ENCODE results near the gene CFAP58. TPM values are rescaled to one million over a fixed set of nuclear protein-coding genes. Genes with fewer than 3 reads are reported as not detected.
A peak's percentile ranks its signal among the peaks of the same experiment; 100 is the strongest.

Gene CFAP58
- polyA plus RNA-seq, 4 donors: 0.07 to 0.27 (median 0.12) TPM; not detected in 1

DNA sequence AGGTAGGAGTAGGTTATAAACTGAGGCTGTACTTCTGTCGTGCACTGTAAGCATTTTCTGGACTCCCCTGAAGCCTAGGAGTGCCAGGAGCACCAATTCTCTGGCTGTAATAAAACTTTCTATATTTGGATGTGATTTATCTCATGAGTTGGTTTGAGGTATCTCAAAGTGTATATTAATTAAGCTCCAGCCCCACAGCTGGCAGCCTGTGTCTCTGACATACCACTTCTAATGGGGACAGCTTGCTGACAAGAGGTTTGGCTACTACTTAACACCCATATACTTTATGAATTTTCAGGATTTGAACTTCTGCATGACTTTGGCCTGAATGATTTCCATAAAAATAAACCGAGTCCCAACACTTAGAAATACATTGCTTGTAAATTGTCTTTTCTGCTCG, 35.2 kb downstream of the CFAP58 start:
- no peaks in the 10 kb centered on the region for H3K4me1 ChIP-seq (ENCODE audit: control insufficient read depth in 3 of 3, insufficient read depth in 2 of 3, low read depth in 1 of 3, low read length in 2 of 3)
- no peaks in the 10 kb centered on the region for H3K9me3 ChIP-seq (ENCODE audit: control insufficient read depth in 2 of 2, insufficient read depth in 1 of 2, low read depth in 1 of 2, low read length in 1 of 2)
- no peak overlapping the region for H3K4me3 ChIP-seq (ENCODE audit: low read depth in 1 of 3, low read length in 3 of 3)
- no peaks in the 10 kb centered on the region for H3K36me3 ChIP-seq (ENCODE audit: control insufficient read depth in 3 of 3, insufficient read depth in 2 of 3, low read depth in 1 of 3, low read length in 3 of 3)
- peaks cover 0 to 5% (median 0%) of the 10 kb centered on the region in 3 donors for H3K27me3 ChIP-seq (ENCODE audit: control insufficient read depth in 3 of 3, insufficient read depth in 3 of 3, low read length in 3 of 3)
- no peak for FAIRE-seq
- whole genome bisulfite sequencing, 3 donors: 52 to 73% (median 54%) methylated on average over 3 of the region's 3 CpGs
- no peak for DNase-seq
- H3K27ac ChIP-seq (ENCODE audit: low read depth in 1 of 3, low read length in 2 of 3): no peak overlapping the region

DNA sequence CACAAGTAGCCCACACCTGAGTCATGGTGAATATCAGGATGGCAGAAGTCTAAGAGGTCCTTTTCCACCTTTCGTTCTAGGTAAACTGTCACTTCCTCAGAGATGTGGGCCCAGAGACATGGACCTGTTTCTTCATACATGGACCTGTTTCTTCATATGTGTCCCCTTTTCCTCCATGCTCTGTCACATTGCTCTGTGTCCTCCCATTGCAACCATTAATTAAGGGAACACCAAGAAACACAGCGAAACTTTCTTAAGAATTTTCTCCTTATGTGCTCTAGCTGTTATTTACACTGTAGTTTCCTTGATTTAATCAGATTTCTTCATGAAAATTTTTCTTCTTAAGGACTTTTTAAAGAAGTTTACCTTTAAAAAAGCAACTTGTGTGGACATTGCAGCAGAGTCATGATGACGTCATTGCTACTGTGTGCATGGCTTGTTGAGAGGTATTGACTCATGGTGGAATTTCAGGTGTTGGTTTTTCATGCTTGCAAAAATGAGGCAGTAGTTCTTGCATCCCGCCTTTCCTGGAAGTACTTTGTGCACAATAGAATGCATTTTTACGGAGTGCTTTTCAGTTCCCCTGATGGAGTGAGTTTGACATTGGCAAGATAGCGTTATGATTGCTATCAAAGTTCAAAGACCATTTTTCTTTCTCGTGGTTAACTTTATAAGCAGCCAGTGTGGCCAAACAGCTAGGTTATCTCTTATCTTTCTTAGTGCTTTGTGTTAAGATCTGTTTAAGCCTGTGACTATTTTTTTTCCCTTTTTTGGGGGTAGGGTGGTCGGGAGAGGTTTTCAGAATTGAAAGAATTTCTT, 37.7 kb downstream of the CFAP58 start:
- DNase-seq (peak in 1 of 2 donors; percentile 16), FAIRE-seq (no peak)
- H3K36me3 ChIP-seq (ENCODE audit: control insufficient read depth in 3 of 3, insufficient read depth in 2 of 3, low read depth in 1 of 3, low read length in 3 of 3): no peaks in the 10 kb centered on the region
- no peaks in the 10 kb centered on the region for H3K4me1 ChIP-seq (ENCODE audit: control insufficient read depth in 3 of 3, insufficient read depth in 2 of 3, low read depth in 1 of 3, low read length in 2 of 3)
- H3K27me3 ChIP-seq (ENCODE audit: control insufficient read depth in 3 of 3, insufficient read depth in 3 of 3, low read length in 3 of 3): no peaks in the 10 kb centered on the region
- no peaks in the 10 kb centered on the region for H3K9me3 ChIP-seq (ENCODE audit: control insufficient read depth in 2 of 2, insufficient read depth in 1 of 2, low read depth in 1 of 2, low read length in 1 of 2)
- no peak overlapping the region for H3K4me3 ChIP-seq (ENCODE audit: low read depth in 1 of 3, low read length in 3 of 3)
- WGBS, 3 donors: 26 to 51% (median 34%) methylated on average over 8 of the region's 8 CpGs
- no peak overlapping the region for H3K27ac ChIP-seq (ENCODE audit: low read depth in 1 of 3, low read length in 2 of 3)

DNA sequence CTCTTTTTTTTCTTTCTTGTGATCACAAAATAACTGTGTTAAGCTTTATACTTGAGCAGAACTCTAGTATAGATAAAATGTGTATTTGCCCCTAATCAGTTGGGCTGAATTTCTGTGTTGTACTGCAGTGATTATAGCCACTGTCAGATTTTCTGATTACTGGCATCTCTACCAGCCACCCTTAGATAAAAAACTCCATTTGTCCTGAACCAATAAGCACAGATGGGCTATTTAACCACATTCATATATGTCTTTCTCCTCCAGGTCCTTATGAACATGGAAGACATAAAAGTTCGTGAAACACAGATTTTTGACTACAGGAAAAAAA, 38.3 kb downstream of the CFAP58 start:
- DNase-seq: no peak
- no peak overlapping the region for H3K4me3 ChIP-seq (ENCODE audit: low read depth in 1 of 3, low read length in 3 of 3)
- H3K27ac ChIP-seq (ENCODE audit: low read depth in 1 of 3, low read length in 2 of 3): no peak overlapping the region
- H3K36me3 ChIP-seq (ENCODE audit: control insufficient read depth in 3 of 3, insufficient read depth in 2 of 3, low read depth in 1 of 3, low read length in 3 of 3): no peaks in the 10 kb centered on the region
- no peaks in the 10 kb centered on the region for H3K4me1 ChIP-seq (ENCODE audit: control insufficient read depth in 3 of 3, insufficient read depth in 2 of 3, low read depth in 1 of 3, low read length in 2 of 3)
- H3K27me3 ChIP-seq (ENCODE audit: control insufficient read depth in 3 of 3, insufficient read depth in 3 of 3, low read length in 3 of 3): no peaks in the 10 kb centered on the region
- no peaks in the 10 kb centered on the region for H3K9me3 ChIP-seq (ENCODE audit: control insufficient read depth in 2 of 2, insufficient read depth in 1 of 2, low read depth in 1 of 2, low read length in 1 of 2)
- no peak for FAIRE-seq
- WGBS, 3 donors: 46 to 66% (median 46%) methylated on average over 1 of the region's 1 CpG

DNA sequence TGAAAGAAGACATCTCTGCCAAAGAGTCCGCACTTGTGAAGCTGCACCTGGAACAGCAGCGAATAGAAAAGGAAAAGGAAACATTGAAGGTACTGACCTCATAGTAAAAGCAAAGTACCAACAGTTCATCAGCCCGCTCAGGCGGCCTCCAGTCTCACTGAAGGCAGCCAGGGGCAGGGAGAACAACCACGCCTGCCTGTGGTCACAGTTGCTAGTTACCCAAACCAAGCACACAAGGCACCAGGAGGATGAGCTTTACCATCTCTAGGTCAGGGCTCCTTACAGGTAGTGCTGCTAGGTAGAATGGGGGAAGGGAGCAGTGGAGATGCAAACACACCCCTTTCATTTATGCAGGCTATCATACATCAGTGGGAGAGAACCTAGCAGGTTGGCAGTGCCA, 39.8 kb downstream of the CFAP58 start:
- DNase-seq (no peak), FAIRE-seq (no peak)
- Histone ChIP-seq H3K4me1 (ENCODE audit: control insufficient read depth in 3 of 3, insufficient read depth in 2 of 3, low read depth in 1 of 3, low read length in 2 of 3) (no peaks in the 10 kb centered on the region), H3K36me3 (ENCODE audit: control insufficient read depth in 3 of 3, insufficient read depth in 2 of 3, low read depth in 1 of 3, low read length in 3 of 3) (no peaks in the 10 kb centered on the region), H3K27ac (ENCODE audit: low read depth in 1 of 3, low read length in 2 of 3) (no peak overlapping the region), H3K4me3 (ENCODE audit: low read depth in 1 of 3, low read length in 3 of 3) (no peak overlapping the region), H3K27me3 (ENCODE audit: control insufficient read depth in 3 of 3, insufficient read depth in 3 of 3, low read length in 3 of 3) (peaks cover 0 to 4% (median 3%) of the 10 kb centered on the region in 3 donors), H3K9me3 (ENCODE audit: control insufficient read depth in 2 of 2, insufficient read depth in 1 of 2, low read depth in 1 of 2, low read length in 1 of 2) (no peaks in the 10 kb centered on the region)
- WGBS, 3 donors: 84 to 88% (median 86%) methylated on average over 5 of the region's 5 CpGs

DNA sequence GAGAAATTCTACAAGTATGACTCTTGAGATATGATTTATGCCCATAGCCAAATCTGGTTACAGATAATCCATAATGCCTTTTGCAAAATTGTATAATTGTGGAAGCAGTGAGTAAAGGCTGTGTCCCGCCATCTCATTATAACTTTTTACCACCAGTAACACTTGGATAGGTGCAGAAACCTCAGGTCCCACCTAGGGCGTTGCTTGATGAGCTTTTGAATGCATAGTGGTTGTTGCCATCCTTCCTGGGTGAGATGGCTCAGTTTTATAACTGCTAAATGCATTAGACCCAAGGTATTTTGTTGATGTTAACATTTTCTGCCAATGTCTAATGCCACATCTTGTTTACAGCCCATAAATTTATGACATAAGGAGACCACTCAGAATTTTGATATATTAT, 42.9 kb downstream of the CFAP58 start:
- Histone ChIP-seq H3K9me3 (ENCODE audit: control insufficient read depth in 2 of 2, insufficient read depth in 1 of 2, low read depth in 1 of 2, low read length in 1 of 2) (no peaks in the 10 kb centered on the region), H3K4me1 (ENCODE audit: control insufficient read depth in 3 of 3, insufficient read depth in 2 of 3, low read depth in 1 of 3, low read length in 2 of 3) (no peaks in the 10 kb centered on the region), H3K27me3 (ENCODE audit: control insufficient read depth in 3 of 3, insufficient read depth in 3 of 3, low read length in 3 of 3) (peaks cover 0 to 6% (median 4%) of the 10 kb centered on the region in 3 donors), H3K36me3 (ENCODE audit: control insufficient read depth in 3 of 3, insufficient read depth in 2 of 3, low read depth in 1 of 3, low read length in 3 of 3) (no peaks in the 10 kb centered on the region), H3K4me3 (ENCODE audit: low read depth in 1 of 3, low read length in 3 of 3) (no peak overlapping the region), H3K27ac (ENCODE audit: low read depth in 1 of 3, low read length in 2 of 3) (no peak overlapping the region)
- FAIRE-seq (no peak), DNase-seq (no peak)
- WGBS, 3 donors: 53 to 79% (median 59%) methylated on average over 2 of the region's 2 CpGs

DNA sequence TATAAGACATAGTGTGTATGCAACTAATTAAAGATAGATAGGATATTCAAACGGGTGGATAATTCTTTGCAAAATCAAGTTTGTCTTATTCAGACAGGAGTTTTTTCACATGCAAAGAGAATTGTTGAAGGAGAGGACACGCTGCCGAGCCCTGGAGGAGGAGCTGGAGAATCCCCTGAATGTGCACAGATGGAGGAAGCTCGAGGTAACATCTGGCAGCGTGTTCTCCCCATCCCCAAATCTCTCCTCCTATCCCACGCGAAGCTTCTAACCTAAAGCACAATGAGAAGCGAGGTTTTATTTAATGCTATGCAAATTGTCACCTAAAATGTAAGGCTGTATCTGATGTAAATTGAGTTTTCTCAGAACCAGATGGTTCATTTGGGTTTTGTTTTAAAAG, 50.0 kb downstream of the CFAP58 start:
- peaks cover 0 to 3% (median 2%) of the 10 kb centered on the region in 3 donors for H3K27me3 ChIP-seq (ENCODE audit: control insufficient read depth in 3 of 3, insufficient read depth in 3 of 3, low read length in 3 of 3)
- no peak for DNase-seq
- no peaks in the 10 kb centered on the region for H3K9me3 ChIP-seq (ENCODE audit: control insufficient read depth in 2 of 2, insufficient read depth in 1 of 2, low read depth in 1 of 2, low read length in 1 of 2)
- no peaks in the 10 kb centered on the region for H3K4me1 ChIP-seq (ENCODE audit: control insufficient read depth in 3 of 3, insufficient read depth in 2 of 3, low read depth in 1 of 3, low read length in 2 of 3)
- no peak overlapping the region for H3K27ac ChIP-seq (ENCODE audit: low read depth in 1 of 3, low read length in 2 of 3)
- no peak overlapping the region for H3K4me3 ChIP-seq (ENCODE audit: low read depth in 1 of 3, low read length in 3 of 3)
- H3K36me3 ChIP-seq (ENCODE audit: control insufficient read depth in 3 of 3, insufficient read depth in 2 of 3, low read depth in 1 of 3, low read length in 3 of 3): no peaks in the 10 kb centered on the region
- WGBS, 3 donors: 68 to 70% (median 68%) methylated on average over 8 of the region's 8 CpGs
- no peak for FAIRE-seq

DNA sequence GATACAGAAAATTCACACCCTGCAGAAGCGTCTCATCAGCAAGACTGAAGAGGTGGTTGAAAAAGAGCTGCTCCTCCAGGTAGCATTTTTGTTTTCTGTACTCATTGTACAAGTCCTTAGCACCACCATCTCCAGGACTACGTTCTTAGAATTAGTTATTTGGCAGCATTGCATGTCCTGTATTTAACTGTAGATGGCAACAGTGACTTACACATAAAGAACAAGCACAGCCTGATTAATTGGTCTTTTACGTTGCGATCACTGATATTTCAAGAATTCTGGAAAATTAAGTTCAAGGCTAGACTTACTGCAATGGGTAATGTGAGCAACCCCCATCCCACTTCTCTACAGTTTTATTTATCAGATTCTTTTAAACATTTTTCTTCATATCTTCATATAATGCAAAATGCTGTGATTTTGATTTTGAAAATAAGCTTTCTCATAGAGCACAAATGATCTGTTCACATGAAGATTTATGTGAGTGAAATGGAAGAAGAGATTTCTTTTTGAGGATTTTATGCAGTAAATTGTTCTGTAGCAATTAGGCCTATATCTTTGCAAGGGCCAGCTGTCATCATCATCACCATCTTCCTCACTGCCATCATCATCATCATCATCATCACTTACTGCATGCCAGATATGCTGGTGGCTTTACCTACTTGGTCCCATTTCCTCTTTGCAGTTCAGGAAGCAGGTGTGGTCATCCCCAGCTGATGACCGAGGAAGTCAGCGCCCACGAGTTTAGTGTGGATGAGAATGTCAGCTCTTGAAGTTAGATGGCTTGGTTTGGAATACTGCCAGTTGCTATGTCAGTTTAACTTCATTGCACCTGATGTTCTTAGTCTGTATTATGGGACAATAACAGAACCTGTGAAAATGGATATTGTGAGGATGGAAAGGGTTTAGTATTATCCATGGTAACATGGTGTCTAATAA, 53.4 kb downstream of the CFAP58 start:
- Histone ChIP-seq H3K36me3 (ENCODE audit: control insufficient read depth in 3 of 3, insufficient read depth in 2 of 3, low read depth in 1 of 3, low read length in 3 of 3) (no peaks in the 10 kb centered on the region), H3K27ac (ENCODE audit: low read depth in 1 of 3, low read length in 2 of 3) (no peak overlapping the region), H3K9me3 (ENCODE audit: control insufficient read depth in 2 of 2, insufficient read depth in 1 of 2, low read depth in 1 of 2, low read length in 1 of 2) (no peaks in the 10 kb centered on the region), H3K27me3 (ENCODE audit: control insufficient read depth in 3 of 3, insufficient read depth in 3 of 3, low read length in 3 of 3) (peaks cover 0 to 2% (median 0%) of the 10 kb centered on the region in 3 donors), H3K4me3 (ENCODE audit: low read depth in 1 of 3, low read length in 3 of 3) (no peak overlapping the region), H3K4me1 (ENCODE audit: control insufficient read depth in 3 of 3, insufficient read depth in 2 of 3, low read depth in 1 of 3, low read length in 2 of 3) (no peaks in the 10 kb centered on the region)
- DNase-seq (peak in 1 of 2 donors; percentile 5), FAIRE-seq (no peak)
- 34 to 44% (median 34%) methylated on average over 7 of the region's 7 CpGs for WGBS, 3 donors

DNA sequence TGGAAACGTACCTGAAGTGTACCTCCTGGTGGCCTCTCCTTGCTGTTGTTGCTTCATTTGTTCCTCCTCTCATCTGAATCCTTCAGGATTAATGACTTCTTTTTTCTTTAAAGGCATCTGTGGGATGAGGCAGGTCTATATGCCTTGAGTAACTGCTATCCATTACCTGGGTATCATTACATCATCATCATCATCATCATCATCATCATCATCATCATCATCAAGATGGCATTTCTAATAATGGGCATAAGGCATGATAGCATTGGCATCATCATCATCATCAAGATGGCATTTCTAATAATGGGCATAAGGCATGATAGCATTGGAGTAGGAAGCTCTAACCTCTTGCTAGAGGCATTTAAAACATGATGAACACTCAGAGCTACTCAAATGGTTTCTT, 59.9 kb downstream of the CFAP58 start:
- no peaks in the 10 kb centered on the region for H3K36me3 ChIP-seq (ENCODE audit: control insufficient read depth in 3 of 3, insufficient read depth in 2 of 3, low read depth in 1 of 3, low read length in 3 of 3)
- WGBS, 3 donors: 47 to 78% (median 75%) methylated on average over 1 of the region's 1 CpG
- H3K27ac ChIP-seq (ENCODE audit: low read depth in 1 of 3, low read length in 2 of 3): no peak overlapping the region
- H3K4me1 ChIP-seq (ENCODE audit: control insufficient read depth in 3 of 3, insufficient read depth in 2 of 3, low read depth in 1 of 3, low read length in 2 of 3): no peaks in the 10 kb centered on the region
- H3K9me3 ChIP-seq (ENCODE audit: control insufficient read depth in 2 of 2, insufficient read depth in 1 of 2, low read depth in 1 of 2, low read length in 1 of 2): no peaks in the 10 kb centered on the region
- FAIRE-seq: no peak
- H3K4me3 ChIP-seq (ENCODE audit: low read depth in 1 of 3, low read length in 3 of 3): no peak overlapping the region
- no peaks in the 10 kb centered on the region for H3K27me3 ChIP-seq (ENCODE audit: control insufficient read depth in 3 of 3, insufficient read depth in 3 of 3, low read length in 3 of 3)
- DNase-seq: no peak
